Cortex of kidney (tissue), 1 donor: Measurements from ENCODE around the gene SLC19A1.
"Not testable (repeated sequence)": the region's sequence is repeated elsewhere in the genome, so short reads cannot be mapped to it uniquely, and the experiment has no call there.

Experiments used
- DNase-seq: peaks from one replicate; lab custom pipeline; 2025; lab: John Stamatoyannopoulos, UW

Gene SLC19A1

GRCh38 chr21:45576838-45577737 lies 34.8 kb upstream of the SLC19A1 start:
- DNase-seq = no peak

GRCh38 chr21:45575993-45576837 lies 34.0 kb upstream of the SLC19A1 start:
- no peak for DNase-seq

- DNase-seq = no peak
Observed at GRCh38 chr21:45575304-45575992, 33.2 kb upstream of the SLC19A1 start.

- no peak for DNase-seq
Observed at GRCh38 chr21:45574691-45575090, 32.5 kb upstream of the SLC19A1 start.

- no peak for DNase-seq
Observed at GRCh38 chr21:45574081-45574501, 31.9 kb upstream of the SLC19A1 start.

- DNase-seq = no peak
Observed at GRCh38 chr21:45573452-45574035, 31.3 kb upstream of the SLC19A1 start.

GRCh38 chr21:45572783-45573451 lies 30.7 kb upstream of the SLC19A1 start:
- DNase-seq = no peak

GRCh38 chr21:45572231-45572630 lies 30.0 kb upstream of the SLC19A1 start:
- DNase-seq = no peak

- DNase-seq = no peak
Observed at GRCh38 chr21:45571641-45572040, 29.4 kb upstream of the SLC19A1 start.

GRCh38 chr21:45570826-45571601 lies 28.8 kb upstream of the SLC19A1 start:
- DNase-seq = no peak

GRCh38 chr21:45570071-45570470 lies 27.8 kb upstream of the SLC19A1 start:
- no peak for DNase-seq

- DNase-seq = no peak
Observed at GRCh38 chr21:45568383-45568782, 26.1 kb upstream of the SLC19A1 start.

GRCh38 chr21:45564137-45564536 lies 21.9 kb upstream of the SLC19A1 start:
- not testable (repeated sequence) for DNase-seq

GRCh38 chr21:45562965-45563364 lies 20.7 kb upstream of the SLC19A1 start:
- no peak for DNase-seq

GRCh38 chr21:45562402-45562801 lies 20.2 kb upstream of the SLC19A1 start:
- DNase-seq = no peak

- not testable (repeated sequence) for DNase-seq
Observed at GRCh38 chr21:45561241-45561640, 19.0 kb upstream of the SLC19A1 start.

GRCh38 chr21:45560106-45561021 lies 18.1 kb upstream of the SLC19A1 start:
- no peak for DNase-seq

GRCh38 chr21:45559216-45560105 lies 17.2 kb upstream of the SLC19A1 start:
- DNase-seq = no peak
